Measurements from ENCODE around the gene SIN3B. TPM values are rescaled to one million over a fixed set of nuclear protein-coding genes. Genes with fewer than 3 reads are reported as not detected.
"Not testable (repeated sequence)": the region's sequence is repeated elsewhere in the genome, so short reads cannot be mapped to it uniquely, and the experiment has no call there.

SIN3B gene
- total RNA-seq, 4 donors from 2014 or later = 75.2 to 152 (median 86.3) TPM

GRCh38 chr19:16791942-16792341, 37.3 kb upstream of the SIN3B start:
- Histone ChIP-seq H3K4me1 (no peaks in the 10 kb centered on the region), H3K4me3 (no peak overlapping the region), H3K27me3 (no peaks in the 10 kb centered on the region), H3K36me3 (no peaks in the 10 kb centered on the region), H3K9me3 (peaks cover 0 to 60% (median 6%) of the 10 kb centered on the region in 4 donors), H3K27ac (no peak overlapping the region)
- DNase-seq (ENCODE audit: low spot score in 2 of 2) = no peak
- TF ChIP-seq EP300 (IDR thresholded peaks at IDR 0.05) (no peak), POLR2A (IDR thresholded peaks at IDR 0.05) (no peak)
- TF ChIP-seq, protein P1, sequence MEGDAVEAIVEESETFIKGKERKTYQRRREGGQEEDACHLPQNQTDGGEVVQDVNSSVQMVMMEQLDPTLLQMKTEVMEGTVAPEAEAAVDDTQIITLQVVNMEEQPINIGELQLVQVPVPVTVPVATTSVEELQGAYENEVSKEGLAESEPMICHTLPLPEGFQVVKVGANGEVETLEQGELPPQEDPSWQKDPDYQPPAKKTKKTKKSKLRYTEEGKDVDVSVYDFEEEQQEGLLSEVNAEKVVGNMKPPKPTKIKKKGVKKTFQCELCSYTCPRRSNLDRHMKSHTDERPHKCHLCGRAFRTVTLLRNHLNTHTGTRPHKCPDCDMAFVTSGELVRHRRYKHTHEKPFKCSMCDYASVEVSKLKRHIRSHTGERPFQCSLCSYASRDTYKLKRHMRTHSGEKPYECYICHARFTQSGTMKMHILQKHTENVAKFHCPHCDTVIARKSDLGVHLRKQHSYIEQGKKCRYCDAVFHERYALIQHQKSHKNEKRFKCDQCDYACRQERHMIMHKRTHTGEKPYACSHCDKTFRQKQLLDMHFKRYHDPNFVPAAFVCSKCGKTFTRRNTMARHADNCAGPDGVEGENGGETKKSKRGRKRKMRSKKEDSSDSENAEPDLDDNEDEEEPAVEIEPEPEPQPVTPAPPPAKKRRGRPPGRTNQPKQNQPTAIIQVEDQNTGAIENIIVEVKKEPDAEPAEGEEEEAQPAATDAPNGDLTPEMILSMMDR (IDR thresholded peaks at IDR 0.05) = no peak
- WGBS, 2 donors = 72 to 84% methylated on average over 10 of the region's 10 CpGs

DNA sequence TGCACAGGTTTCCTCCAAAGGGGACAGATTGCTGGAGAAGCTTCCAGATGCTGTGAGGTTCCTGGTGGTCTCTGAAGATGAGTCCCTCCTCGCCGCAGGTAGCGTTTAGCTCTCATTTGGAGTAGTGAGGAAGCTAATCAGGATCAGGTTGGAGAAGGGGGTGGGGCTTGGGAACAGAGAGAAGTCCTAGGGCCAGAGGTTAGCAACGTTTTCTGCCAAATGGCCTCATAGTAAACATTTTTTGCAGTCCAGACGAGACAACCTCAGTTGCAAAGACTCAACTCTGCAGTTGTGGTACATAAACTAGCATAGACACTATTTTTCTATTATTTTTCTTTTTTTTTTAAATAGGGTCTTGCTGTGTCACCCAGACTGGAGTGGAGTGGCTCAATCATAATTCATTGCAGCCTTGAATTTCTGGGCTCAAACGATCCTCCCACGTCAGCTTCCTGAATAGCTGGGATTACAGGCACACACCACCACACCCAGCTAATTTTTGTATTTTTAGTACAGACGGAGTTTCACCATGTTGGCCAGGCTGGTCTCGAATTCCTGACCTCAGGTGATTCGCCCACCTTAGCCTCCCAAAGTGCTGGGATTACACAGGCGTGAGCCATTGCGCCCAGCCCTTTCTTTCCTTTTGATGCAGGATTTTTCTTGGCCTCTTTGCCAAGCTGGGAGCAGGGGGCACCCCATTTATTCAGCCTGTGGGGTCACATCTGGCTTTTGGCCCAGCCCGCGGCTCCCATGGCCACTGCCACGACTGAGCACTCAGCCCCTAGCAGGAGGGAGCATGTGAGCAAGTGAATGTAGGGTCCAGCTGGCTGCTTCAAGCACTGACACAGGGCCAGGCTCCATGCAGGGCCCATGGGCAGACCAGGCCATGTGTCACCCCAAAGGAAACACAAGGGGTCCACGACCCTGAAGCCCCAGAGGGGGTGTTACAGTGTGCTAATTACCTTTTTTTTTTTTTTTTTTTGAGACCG, 34.4 kb upstream of the SIN3B start:
- DNase-seq (ENCODE audit: low spot score in 2 of 2) = no peak
- Histone ChIP-seq H3K4me3 (no peak overlapping the region), H3K27ac (no peak overlapping the region), H3K36me3 (no peaks in the 10 kb centered on the region), H3K9me3 (peaks cover 0 to 36% (median 0%) of the 10 kb centered on the region in 4 donors), H3K4me1 (no peaks in the 10 kb centered on the region), H3K27me3 (no peaks in the 10 kb centered on the region)
- TF ChIP-seq, protein P1 (IDR thresholded peaks at IDR 0.05) = no peak
- TF ChIP-seq POLR2A (IDR thresholded peaks at IDR 0.05) (no peak), EP300 (IDR thresholded peaks at IDR 0.05) (no peak)
- 75% methylated on average over 17 of the region's 17 CpGs for WGBS, 2 donors

- WGBS, 2 donors = 60 to 71% methylated on average over 3 of the region's 3 CpGs
- no peak for DNase-seq (ENCODE audit: low spot score in 2 of 2)
Observed at GRCh38 chr19:16795731-16796130, 33.5 kb upstream of the SIN3B start.

GRCh38 chr19:16797876-16798275, 31.3 kb upstream of the SIN3B start:
- Histone ChIP-seq H3K9me3 (peaks cover 0 to 13% (median 0%) of the 10 kb centered on the region in 4 donors), H3K4me3 (no peak overlapping the region), H3K36me3 (no peaks in the 10 kb centered on the region), H3K27me3 (no peaks in the 10 kb centered on the region), H3K27ac (no peak overlapping the region), H3K4me1 (no peaks in the 10 kb centered on the region)
- WGBS, 2 donors = 83 to 84% methylated on average over 3 of the region's 3 CpGs
- TF ChIP-seq EP300 (IDR thresholded peaks at IDR 0.05) (no peak), POLR2A (IDR thresholded peaks at IDR 0.05) (no peak)
- TF ChIP-seq, protein P1 (IDR thresholded peaks at IDR 0.05) = no peak
- DNase-seq (ENCODE audit: low spot score in 2 of 2) = no peak

More at GRCh38 chr19:16795731-16796130, 33.5 kb upstream of the SIN3B start:
- no peaks in the 10 kb centered on the region for H3K4me1 ChIP-seq
- peaks cover 0 to 26% (median 0%) of the 10 kb centered on the region in 4 donors for H3K9me3 ChIP-seq
- no peak overlapping the region for H3K4me3 ChIP-seq
- H3K36me3 ChIP-seq = no peaks in the 10 kb centered on the region
- no peak overlapping the region for H3K27ac ChIP-seq
- no peaks in the 10 kb centered on the region for H3K27me3 ChIP-seq
- TF ChIP-seq, protein P1 (IDR thresholded peaks at IDR 0.05) = no peak
- TF ChIP-seq POLR2A (IDR thresholded peaks at IDR 0.05) (no peak), EP300 (IDR thresholded peaks at IDR 0.05) (no peak)

GRCh38 chr19:16798326-16798725, 30.9 kb upstream of the SIN3B start:
- peaks cover 0 to 13% (median 0%) of the 10 kb centered on the region in 4 donors for H3K9me3 ChIP-seq
- WGBS, 2 donors = 85 to 91% methylated on average over 6 of the region's 6 CpGs
- H3K36me3 ChIP-seq; DNase-seq (ENCODE audit: low spot score in 2 of 2); H3K4me1 ChIP-seq; H3K27ac ChIP-seq; H3K4me3 ChIP-seq; H3K27me3 ChIP-seq: not testable (repeated sequence)
